H1 (cell line): ENCODE data around the gene NRTN. TPM values are rescaled to one million over a fixed set of nuclear protein-coding genes. Genes with fewer than 3 reads are reported as not detected.
A peak's percentile ranks its signal among the peaks of the same experiment; 100 is the strongest.

Experiments
- CTCF ChIA-PET: fragments of 300-600 bp; sonication (Branson Sonifier 250); formaldehyde crosslinking; loops from one replicate; lab custom pipeline; 2021; ENCODE audit not compliant: partially characterized antibody; lab: Charles Lee
- POLR2A ChIA-PET: fragments of 300-600 bp; sonication (Branson Sonifier 250); formaldehyde crosslinking; loops from one replicate; lab custom pipeline; 2021; ENCODE audit warnings: inconsistent platforms; ENCODE audit not compliant: partially characterized antibody; lab: Charles Lee
- DNase-seq, 2 experiments: peaks; one replicate each; pipeline versions ENCODE4 v3.0.0 to v3.0.0-alpha.2; 2010 to 2022; ENCODE audit warnings: low spot score in 2 of 2, low read depth in 1 of 2, mixed read lengths in 1 of 2
- FAIRE-seq: peaks from 2 replicates; lab custom pipeline; 2011; peaks lifted over from hg19 to GRCh38; lab: Jason Lieb, UNC
- H2AFZ ChIP-seq: 2 replicates; pipeline ENCODE4 v1.8.1; 2012; ENCODE audit warnings: low read length, inconsistent platforms
- H2AK5ac ChIP-seq: 2 replicates; pipeline ENCODE4 v1.6.1; 2013; ENCODE audit warnings: low read depth, low read length
- H2BK120ac ChIP-seq: replicated peaks from 2 replicates; pipeline ENCODE3; 2013; ENCODE audit warnings: low read depth, low read length, inconsistent platforms
- H2BK12ac ChIP-seq: 2 replicates; pipeline ENCODE4 v1.6.1; 2013; ENCODE audit warnings: low read depth, low read length
- H2BK15ac ChIP-seq: 2 replicates; pipeline ENCODE4 v1.6.1; 2013; ENCODE audit warnings: low read length
- H2BK20ac ChIP-seq: 2 replicates; pipeline ENCODE4 v1.6.1; 2013; ENCODE audit warnings: low read length
- H2BK5ac ChIP-seq: 2 replicates; pipeline ENCODE4 v1.6.1; 2013; ENCODE audit warnings: low read depth, low read length
- H3K14ac ChIP-seq: 2 replicates; pipeline ENCODE4 v1.6.1; 2013; ENCODE audit warnings: inconsistent platforms; ENCODE audit not compliant: insufficient read length
- H3K18ac ChIP-seq: 2 replicates; pipeline ENCODE4 v1.6.1; 2013; ENCODE audit warnings: low read length; ENCODE audit errors: extremely low read depth
- H3K23ac ChIP-seq: 2 replicates; pipeline ENCODE4 v1.6.1; 2013; ENCODE audit warnings: inconsistent platforms; ENCODE audit not compliant: insufficient read length
- H3K23me2 ChIP-seq: 2 replicates; pipeline ENCODE4 v1.6.1; 2013; ENCODE audit warnings: low read depth, low read length
- H3K27ac ChIP-seq: 2 replicates; pipeline ENCODE4 v1.6.1; 2011; ENCODE audit warnings: low read depth, low read length, inconsistent platforms
- H3K27me3 ChIP-seq, 4 experiments: replicated peaks in 1 of 4; 1 replicate in 1 of 4; 2 replicates in 3 of 4; pipeline versions ENCODE4 v1.6.1 to v1.8.1; 2011 to 2013; ENCODE audit warnings: low read length in 3 of 4, mild to moderate bottlenecking in 3 of 4, inconsistent platforms in 2 of 4, mixed read lengths in 2 of 4, moderate library complexity in 1 of 4; ENCODE audit not compliant: control insufficient read depth in 3 of 4, insufficient read depth in 3 of 4; ENCODE audit errors: extremely low read depth in 1 of 4
- H3K36me3 ChIP-seq, 4 experiments: 2 replicates each; pipeline versions ENCODE4 v1.6.1 to v1.8.1; 2011 to 2013; ENCODE audit warnings: mild to moderate bottlenecking in 4 of 4, low read length in 3 of 4, moderate library complexity in 2 of 4, control low read depth in 1 of 4, inconsistent platforms in 1 of 4; ENCODE audit not compliant: insufficient read depth in 4 of 4, control insufficient read depth in 2 of 4
- H3K4ac ChIP-seq: replicated peaks from 2 replicates; pipeline ENCODE3; 2013; ENCODE audit warnings: low read length, low read depth, mixed read lengths, inconsistent platforms; ENCODE audit not compliant: insufficient read length
- H3K4me1 ChIP-seq, 4 experiments: replicated peaks in 1 of 4; 1 replicate in 1 of 4; 2 replicates in 3 of 4; pipeline versions ENCODE4 v1.6.1 to v1.8.1; 2011 to 2013; ENCODE audit warnings: low read length in 3 of 4, inconsistent platforms in 2 of 4, mixed read lengths in 1 of 4; ENCODE audit not compliant: insufficient read depth in 4 of 4, control insufficient read depth in 3 of 4
- H3K4me2 ChIP-seq, 2 experiments: 2 replicates each; pipeline versions ENCODE4 v1.6.1 to v1.8.1; 2011 to 2013; ENCODE audit warnings: low read depth in 2 of 2, low read length in 2 of 2, control low read depth in 1 of 2, inconsistent platforms in 1 of 2, mild to moderate bottlenecking in 1 of 2; ENCODE audit not compliant: insufficient read depth in 1 of 2
- H3K4me3 ChIP-seq, 4 experiments: fragments of 200-600, 300-600 bp in 1 of 4; sonication (generic), shearing (Covaris generic), sonication (Bioruptor Twin) in 1 of 4; 2 replicates each; pipeline versions ENCODE4 v1.5.1 to v1.8.1; 2011 to 2016; ENCODE audit warnings: low read length in 4 of 4, low read depth in 3 of 4, control low read depth in 2 of 4, inconsistent platforms in 2 of 4, mild to moderate bottlenecking in 2 of 4, mixed read lengths in 1 of 4, moderate library complexity in 1 of 4; ENCODE audit not compliant: insufficient read depth in 2 of 4; ENCODE audit errors: extremely low read depth in 1 of 4
- H3K56ac ChIP-seq: replicated peaks from 2 replicates; pipeline ENCODE3; 2013; ENCODE audit warnings: low read depth, mild to moderate bottlenecking, mixed read lengths, low read length, inconsistent platforms; ENCODE audit not compliant: insufficient read length
- H3K79me1 ChIP-seq: 2 replicates; pipeline ENCODE4 v1.6.1; 2013; ENCODE audit warnings: low read depth, low read length, control low read depth
- H3K79me2 ChIP-seq, 2 experiments: 2 replicates each; pipeline versions ENCODE4 v1.6.1 to v1.8.1; 2012 to 2013; ENCODE audit warnings: low read length in 2 of 2, mild to moderate bottlenecking in 2 of 2, inconsistent platforms in 1 of 2; ENCODE audit not compliant: insufficient read depth in 2 of 2, control insufficient read depth in 1 of 2
- H3K9ac ChIP-seq, 4 experiments: replicated peaks in 1 of 4; 1 replicate in 1 of 4; 2 replicates in 3 of 4; pipeline versions ENCODE4 v1.6.1 to v1.8.1; 2011 to 2013; ENCODE audit warnings: low read depth in 3 of 4, low read length in 3 of 4, control low read depth in 2 of 4, mild to moderate bottlenecking in 2 of 4, moderate library complexity in 2 of 4, inconsistent platforms in 1 of 4; ENCODE audit errors: extremely low read depth in 1 of 4
- H3K9me3 ChIP-seq, 2 experiments: 2 replicates each; pipeline versions ENCODE4 v1.6.1 to v1.8.1; 2012 to 2013; ENCODE audit warnings: mild to moderate bottlenecking in 2 of 2, moderate library complexity in 2 of 2, control low read depth in 1 of 2, inconsistent platforms in 1 of 2, low read depth in 1 of 2, low read length in 1 of 2, mixed read lengths in 1 of 2; ENCODE audit not compliant: insufficient read depth in 2 of 2
- H4K20me1 ChIP-seq, 2 experiments: replicated peaks in 1 of 2; 2 replicates each; pipeline versions ENCODE3 to v1.8.1; 2011 to 2013; ENCODE audit warnings: inconsistent platforms in 2 of 2, low read length in 2 of 2, mild to moderate bottlenecking in 1 of 2; ENCODE audit not compliant: insufficient read depth in 2 of 2, control insufficient read depth in 1 of 2
- H4K5ac ChIP-seq: 2 replicates; pipeline ENCODE4 v1.6.1; 2013; ENCODE audit warnings: low read length, low read depth, mixed read lengths, inconsistent platforms; ENCODE audit not compliant: insufficient read length
- H4K8ac ChIP-seq: 2 replicates; pipeline ENCODE4 v1.8.0; 2013; ENCODE audit warnings: mild to moderate bottlenecking, moderate library complexity, low read length, inconsistent platforms; ENCODE audit not compliant: insufficient read depth; ENCODE audit errors: extremely low read depth
- H4K91ac ChIP-seq: replicated peaks from 2 replicates; pipeline ENCODE3; 2013; ENCODE audit warnings: low read length, mixed read lengths, inconsistent platforms; ENCODE audit not compliant: insufficient read length
- POLR2A ChIP-seq, 2 experiments: IDR thresholded peaks; 1 replicate in 1 of 2; 2 replicates in 1 of 2; pipeline ENCODE4 v1.6.1; 2011; ENCODE audit warnings: low read depth in 2 of 2, low read length in 2 of 2, mild to moderate bottlenecking in 2 of 2; ENCODE audit errors: control extremely low read depth in 1 of 2
- SP4 ChIP-seq: IDR thresholded peaks from 2 replicates; pipeline ENCODE4 v1.6.1; 2012; ENCODE audit warnings: low read length, inconsistent platforms
- TCF12 ChIP-seq: IDR thresholded peaks from 2 replicates; pipeline ENCODE4 v1.6.1; 2011; ENCODE audit warnings: low read depth, mild to moderate bottlenecking, low read length
- WGBS, 2 experiments: shearing (Covaris generic) in 1 of 2; methylation state at CpG; one replicate each; pipeline versions ENCODE4 v1.1.6 to v1.1.7; 2013 to 2015; ENCODE audit warnings: low lambda C conversion rate in 2 of 2, mixed read lengths in 2 of 2, inconsistent platforms in 1 of 2, low coverage in 1 of 2, missing lambda C conversion rate in 1 of 2; ENCODE audit not compliant: insufficient replicate concordance in 2 of 2, insufficient coverage in 1 of 2, insufficient read length in 1 of 2; ENCODE audit errors: extremely low coverage in 1 of 2, missing lambda C conversion rate in 1 of 2; 5-methylcytosine and 5-hydroxymethylcytosine counted together
- polyA plus RNA-seq, 7 experiments: library from polyadenylated mRNA; depleted of rRNA in 3 of 7; stranded (reverse) in 5 of 7; unstranded in 2 of 7; fragments of >200 nt in 5 of 7; fragments of 200-250 nt in 2 of 7; gene quantifications; 1 replicate in 5 of 7; 2 replicates in 1 of 7; 4 replicates in 1 of 7; pipeline versions ENCODE4 v1.2.1 to v1.2.3, GENCODE V29; 2011 to 2013; ENCODE audit warnings: missing spikeins in 2 of 7, mixed read lengths in 2 of 7
- total RNA-seq: library from RNA; stranded (reverse); fragmentation: NEBNext Ultra II Directional; extraction: Animal tissue kit (Norgen Biotek cat#: 25700); gene quantifications from 2 replicates; pipeline ENCODE4 v1.2.1, GENCODE V29; 2021
- TF ChIP-seq, protein P1 (sequence below): IDR thresholded peaks from 2 replicates; pipeline ENCODE4 v1.6.1; 2012; ENCODE audit warnings: inconsistent platforms
- TF ChIP-seq, protein P2 (sequence below): IDR thresholded peaks from 2 replicates; pipeline ENCODE4 v1.6.1; 2012; ENCODE audit warnings: low read length, inconsistent platforms

Gene NRTN
- total and polyA plus RNA-seq, 2 of the 8 experiments (the other 6 are each of a cell fraction or from before 2014, with no cell fraction given), result 3.9 to 5.3 TPM

DNA sequence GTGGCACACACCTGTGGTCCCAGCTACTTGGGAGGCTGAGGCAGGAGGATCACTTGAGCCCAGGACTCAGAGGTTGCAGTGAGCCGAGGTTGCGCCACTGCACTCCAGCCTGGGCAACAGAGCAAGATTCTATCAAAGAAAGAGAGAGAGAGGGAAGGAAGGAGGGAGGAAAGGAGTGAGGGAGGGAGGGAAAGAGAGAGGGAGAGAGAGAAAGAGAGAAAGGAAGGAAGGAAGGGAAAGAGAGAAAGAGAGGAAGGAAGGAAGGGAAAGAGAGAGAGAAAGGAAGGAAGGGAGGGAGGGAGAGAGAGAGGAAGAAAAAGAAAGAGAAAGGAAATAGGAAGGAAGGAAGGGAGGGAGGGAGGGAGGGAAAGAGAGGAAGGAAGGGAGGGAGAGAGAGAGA lies 12.4 kb downstream of the NRTN start:
- Histone ChIP-seq H2BK15ac (no peak overlapping the region), H2AFZ (no peak overlapping the region)
- no peak for FAIRE-seq

More for the DNA sequence above, 12.4 kb downstream of the NRTN start:
- Histone ChIP-seq H3K79me1 (no peaks in the 10 kb centered on the region), H2AK5ac (no peak overlapping the region), H4K91ac (no peak overlapping the region), H3K56ac (no peak overlapping the region), H4K8ac (no peak overlapping the region), H2BK120ac (no peak overlapping the region), H3K23ac (no peak overlapping the region), H3K4me2 (no peak overlapping the region), H3K79me2 (no peaks in the 10 kb centered on the region), H4K5ac (no peak overlapping the region), H3K27me3 (no peaks in the 10 kb centered on the region), H3K9ac (no peak overlapping the region), H3K9me3 (no peaks in the 10 kb centered on the region)
- 90% methylated on average over 2 of the region's 2 CpGs; no CpG with 5 or more reads in 1 of the 2 experiments for WGBS, 2 experiments
- no peak for DNase-seq
- TF ChIP-seq SP4 (no peak), POLR2A (IDR thresholded peaks at IDR 0.05; ENCODE audit: control extremely low read depth in 1 of 2, low read depth in 2 of 2, low read length in 2 of 2) (no peak), TCF12 (no peak)
- TF ChIP-seq, protein P1, sequence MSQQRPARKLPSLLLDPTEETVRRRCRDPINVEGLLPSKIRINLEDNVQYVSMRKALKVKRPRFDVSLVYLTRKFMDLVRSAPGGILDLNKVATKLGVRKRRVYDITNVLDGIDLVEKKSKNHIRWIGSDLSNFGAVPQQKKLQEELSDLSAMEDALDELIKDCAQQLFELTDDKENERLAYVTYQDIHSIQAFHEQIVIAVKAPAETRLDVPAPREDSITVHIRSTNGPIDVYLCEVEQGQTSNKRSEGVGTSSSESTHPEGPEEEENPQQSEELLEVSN, result no peak
- TF ChIP-seq, protein P2, sequence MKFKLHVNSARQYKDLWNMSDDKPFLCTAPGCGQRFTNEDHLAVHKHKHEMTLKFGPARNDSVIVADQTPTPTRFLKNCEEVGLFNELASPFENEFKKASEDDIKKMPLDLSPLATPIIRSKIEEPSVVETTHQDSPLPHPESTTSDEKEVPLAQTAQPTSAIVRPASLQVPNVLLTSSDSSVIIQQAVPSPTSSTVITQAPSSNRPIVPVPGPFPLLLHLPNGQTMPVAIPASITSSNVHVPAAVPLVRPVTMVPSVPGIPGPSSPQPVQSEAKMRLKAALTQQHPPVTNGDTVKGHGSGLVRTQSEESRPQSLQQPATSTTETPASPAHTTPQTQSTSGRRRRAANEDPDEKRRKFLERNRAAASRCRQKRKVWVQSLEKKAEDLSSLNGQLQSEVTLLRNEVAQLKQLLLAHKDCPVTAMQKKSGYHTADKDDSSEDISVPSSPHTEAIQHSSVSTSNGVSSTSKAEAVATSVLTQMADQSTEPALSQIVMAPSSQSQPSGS, result no peak
- TF ChIP-seq, all 59 proteins: peak for 0
- POLR2A ChIA-PET, result interaction anchor here (1.1 kb wide), 1 partner anchor 11 kb away, joined by 5 read pairs; no protein-coding TSS in a partner anchor
- Histone ChIP-seq H2BK12ac (0 out of 2 replicates have a peak overlapping the region, but pooled peaks have one; percentile 1), H3K4me1 (no peaks in the 10 kb centered on the region), H3K18ac (no peak overlapping the region), H4K20me1 (peaks cover 0 to 5% of the 10 kb centered on the region in 2 experiments), H2BK20ac (no peak overlapping the region), H3K14ac (no peak overlapping the region), H3K23me2 (no peaks in the 10 kb centered on the region), H2BK5ac (no peak overlapping the region), H3K4ac (no peak overlapping the region), H3K27ac (no peak overlapping the region), H3K4me3 (no peak overlapping the region), H3K36me3 (no peaks in the 10 kb centered on the region)
- CTCF ChIA-PET, result interaction anchor here (1.4 kb wide), 1 partner anchor 13 kb away, joined by 5 read pairs; no protein-coding TSS in a partner anchor
